HG03354 (cell line): ENCODE results near the gene PCNX4.
"Not testable (repeated sequence)": the region's sequence is repeated elsewhere in the genome, so short reads cannot be mapped to it uniquely, and the experiment has no call there.

Experiments used
- ATAC-seq: cut with Tn5 transposase; IDR thresholded peaks from one replicate; pipeline ENCODE4 v1.9.1; 2021; ENCODE audit warnings: mild to moderate bottlenecking; ENCODE audit not compliant: unreplicated experiment, poor library complexity, severe bottlenecking

The PCNX4 gene

DNA sequence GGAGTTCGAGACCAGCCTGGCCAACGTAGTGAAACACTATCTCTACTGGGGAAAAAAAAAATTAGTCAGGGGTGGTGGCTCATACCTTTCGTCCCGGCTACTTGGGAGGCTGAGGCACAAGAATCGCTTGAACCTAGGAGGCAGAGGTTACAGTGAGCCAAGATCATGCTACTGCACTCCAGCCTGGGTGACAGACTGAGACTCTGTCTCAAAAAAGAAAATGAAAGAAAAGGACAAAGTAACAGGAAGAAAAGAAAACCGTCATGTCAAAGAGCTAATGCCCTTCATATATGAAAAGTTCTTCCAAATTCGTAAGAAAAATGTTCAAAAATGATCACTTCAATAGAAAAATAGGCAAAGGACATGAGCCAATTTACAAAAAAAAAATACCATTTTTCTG, 8.1 kb downstream of the PCNX4 start:
- not testable (repeated sequence) for ATAC-seq

DNA sequence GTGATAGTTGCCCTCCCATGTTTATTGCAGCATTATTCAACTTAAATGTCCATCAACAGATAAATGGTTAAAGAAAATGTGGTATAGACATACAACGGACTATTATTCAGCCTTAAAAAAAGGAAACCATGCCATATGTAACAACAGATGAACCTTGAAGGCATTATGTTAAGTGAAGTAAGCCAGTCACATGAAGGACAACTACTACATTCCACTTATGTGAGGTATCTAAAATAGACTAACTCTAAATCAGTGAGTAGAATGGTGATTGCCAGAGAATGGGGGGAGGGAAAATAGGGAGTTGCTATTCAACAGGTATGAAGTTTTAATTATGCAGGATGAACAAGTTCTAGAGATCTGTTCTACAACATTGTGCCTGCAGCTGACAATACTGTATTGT, 10.1 kb downstream of the PCNX4 start:
- ATAC-seq, result no peak

- ATAC-seq, result no peak
Measured at GRCh38 chr14:60102389-60102788, 10.7 kb downstream of the PCNX4 start.

GRCh38 chr14:60106339-60106738, 14.6 kb downstream of the PCNX4 start:
- ATAC-seq, result no peak

- ATAC-seq, result no peak
Measured at GRCh38 chr14:60107477-60107876, 15.8 kb downstream of the PCNX4 start.

- no peak for ATAC-seq
Measured at GRCh38 chr14:60111732-60112131, 20.0 kb downstream of the PCNX4 start.

GRCh38 chr14:60114881-60115280, 23.2 kb downstream of the PCNX4 start:
- ATAC-seq, result no peak

DNA sequence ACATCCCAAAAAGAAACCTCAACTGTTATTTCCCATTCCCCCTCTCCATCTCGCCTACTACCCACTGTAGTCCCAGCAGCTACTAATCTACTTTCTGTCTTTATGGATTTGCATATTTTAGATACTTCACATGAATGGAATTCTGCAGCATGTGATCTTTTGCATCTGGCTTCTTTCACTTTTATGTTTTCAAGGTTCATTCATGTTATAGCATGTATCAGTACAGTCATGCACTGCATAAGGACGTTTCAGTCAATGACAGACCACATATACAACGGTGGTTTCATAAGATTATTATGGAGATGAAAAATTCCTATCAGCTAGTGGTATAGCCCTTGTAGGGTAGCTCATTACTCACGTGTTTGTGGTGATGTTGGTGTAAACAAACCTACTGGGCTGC, 24.5 kb downstream of the PCNX4 start:
- no peak for ATAC-seq

- no peak for ATAC-seq
Measured at GRCh38 chr14:60125918-60126317, 34.2 kb downstream of the PCNX4 start.

GRCh38 chr14:60133487-60133886, 41.8 kb downstream of the PCNX4 start:
- no peak for ATAC-seq

- no peak for ATAC-seq
Measured at GRCh38 chr14:60134702-60135101, 43.0 kb downstream of the PCNX4 start.

GRCh38 chr14:60151715-60152114, 60.0 kb downstream of the PCNX4 start:
- ATAC-seq, result peak; percentile 96

DNA sequence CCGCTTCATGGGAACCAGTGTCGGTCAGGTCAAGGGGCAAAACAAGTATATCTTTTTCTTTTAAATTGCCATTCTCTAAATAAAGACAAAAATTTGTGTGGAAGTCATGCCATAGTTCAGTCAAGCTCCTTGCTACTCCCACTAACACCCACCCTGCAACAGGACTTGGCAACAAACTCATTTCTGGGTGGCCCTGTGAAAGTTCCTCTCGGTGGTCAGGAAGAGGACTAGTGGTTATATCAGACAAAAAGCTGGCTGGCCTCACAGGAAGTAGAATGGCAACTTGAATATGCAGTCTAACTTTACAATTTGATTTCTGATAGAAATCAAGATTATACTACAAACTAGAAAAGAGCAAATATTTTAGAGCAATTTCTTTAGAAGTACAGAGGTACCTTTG, 62.3 kb downstream of the PCNX4 start:
- no peak for ATAC-seq

GRCh38 chr14:60154671-60155070, 62.9 kb downstream of the PCNX4 start:
- no peak for ATAC-seq

- ATAC-seq, result no peak
Measured at GRCh38 chr14:60160422-60160821, 68.7 kb downstream of the PCNX4 start.

DNA sequence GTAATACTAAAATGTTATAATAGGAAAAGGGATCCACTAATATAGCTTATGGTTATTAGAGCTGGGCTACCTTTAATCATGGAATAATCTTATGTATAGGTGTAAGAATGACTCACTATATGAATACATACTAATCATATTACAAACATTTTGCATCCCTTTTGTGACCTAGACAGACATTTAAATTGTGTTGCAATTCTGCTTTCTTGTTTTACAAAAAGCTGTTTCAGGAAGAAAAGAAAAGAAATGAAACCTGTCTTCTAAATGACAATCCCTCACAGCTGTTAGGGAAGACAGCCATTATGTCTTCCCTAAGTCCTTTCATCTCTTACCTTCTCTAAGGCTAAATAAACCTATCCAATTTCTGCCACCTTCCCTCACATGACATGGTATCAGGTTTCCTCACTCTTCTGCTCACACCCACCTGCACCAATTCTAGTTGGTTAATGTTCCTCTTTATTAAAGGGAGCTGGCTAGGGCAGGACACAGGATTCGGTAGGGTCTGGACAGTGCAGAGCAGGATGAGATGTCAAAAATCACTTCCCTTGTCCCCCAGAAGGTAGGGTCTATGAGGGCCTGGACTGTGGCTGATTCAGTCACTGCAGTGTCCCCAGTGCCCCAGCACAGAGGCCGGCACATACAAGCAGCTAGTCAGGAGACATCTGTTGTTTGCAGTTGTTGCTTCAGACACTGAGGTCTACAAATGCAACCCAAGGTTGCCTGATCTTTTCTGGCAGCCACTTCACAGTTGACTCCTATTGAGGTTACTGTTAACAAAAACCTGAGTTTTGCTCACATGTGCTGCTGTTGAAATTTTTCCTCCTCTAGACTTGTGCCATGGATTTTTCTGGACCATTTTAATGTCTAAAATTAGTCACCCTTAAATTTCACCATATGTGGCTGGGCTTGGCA, 69.7 kb downstream of the PCNX4 start:
- ATAC-seq, result no peak

DNA sequence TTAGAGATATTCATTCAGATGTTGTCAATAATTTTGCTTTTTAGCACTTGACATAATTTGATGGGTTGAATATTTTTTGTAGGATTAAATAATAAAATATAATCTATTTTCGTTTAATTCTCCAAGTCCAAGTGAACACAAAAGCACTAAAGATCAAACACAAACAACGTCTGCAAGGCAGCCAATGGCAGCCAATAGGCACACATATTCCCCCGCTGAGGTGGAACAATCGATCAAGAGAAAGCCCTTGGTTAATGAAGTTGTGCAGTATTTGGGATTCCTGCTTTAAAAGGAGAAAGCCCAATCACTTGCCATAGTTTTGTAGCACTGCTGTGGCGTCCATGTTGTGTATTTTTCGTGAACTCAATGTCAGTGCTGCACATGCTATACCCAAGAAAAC, 72.0 kb downstream of the PCNX4 start:
- no peak for ATAC-seq

GRCh38 chr14:60164404-60164711, 72.6 kb downstream of the PCNX4 start:
- ATAC-seq, result peak; percentile 16

- peak; percentile 90 for ATAC-seq
Measured at GRCh38 chr14:60164712-60165546, 73.2 kb downstream of the PCNX4 start, which contains the start of gene DHRS7. Gene DHRS7, minus strand, starts transcription at chr14:60165398. Its CDS starts 89 bp downstream, at chr14:60165309.

DNA sequence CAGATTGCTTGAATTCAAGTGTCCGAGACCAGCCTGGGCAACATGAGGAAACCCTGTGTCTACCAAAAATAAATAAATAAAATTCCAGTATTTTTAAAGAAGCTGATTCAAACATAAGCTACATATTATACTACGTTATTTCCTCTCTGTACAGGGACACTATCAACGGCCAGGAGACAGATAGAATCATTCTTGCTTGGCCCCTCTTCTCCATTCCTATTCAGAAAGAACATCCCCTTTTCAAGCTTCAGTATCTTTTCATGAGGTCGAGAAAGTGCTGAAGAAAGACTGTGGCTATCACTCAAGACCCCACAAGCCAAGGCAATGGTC, 73.8 kb downstream of the PCNX4 start:
- ATAC-seq, result peak; percentile 16

GRCh38 chr14:60166142-60166541, 74.4 kb downstream of the PCNX4 start:
- ATAC-seq, result no peak
